Common myeloid progenitor, CD34-positive (primary cell): ENCODE measurements around the gene ALDH3B2.

ENCODE experiments used
- CTCF ChIA-PET: fragments of 350-600 bp; sonication (Branson Sonifier 250); formaldehyde crosslinking; loops from one replicate; lab custom pipeline; 2021; ENCODE audit warnings: antibody characterized with exemption; lab: Charles Lee
- POLR2A ChIA-PET: fragments of 350-600 bp; sonication (Branson Sonifier 250); formaldehyde crosslinking; loops from one replicate; lab custom pipeline; 2021; ENCODE audit warnings: antibody characterized with exemption; lab: Charles Lee
- DNase-seq, 3 donors: peaks; one replicate each; pipeline versions ENCODE4 v3.0.0 to v3.0.0-alpha.2; 2013
- H3K27ac ChIP-seq, 2 experiments: 1 replicate in 1 of 2; 2 replicates in 1 of 2; pipeline ENCODE4 v1.7.0; 2013; ENCODE audit warnings: inconsistent platforms in 2 of 2, low read length in 2 of 2, mild to moderate bottlenecking in 2 of 2, low read depth in 1 of 2, moderate library complexity in 1 of 2; ENCODE audit not compliant: severe bottlenecking in 2 of 2, insufficient read depth in 1 of 2, poor library complexity in 1 of 2
- H3K27me3 ChIP-seq, 5 experiments: replicated peaks in 2 of 5; 1 replicate in 3 of 5; 2 replicates in 2 of 5; pipeline versions ENCODE4 v1.6.1 to v1.7.0; 2013; ENCODE audit warnings: low read length in 4 of 5, mild to moderate bottlenecking in 2 of 5, moderate library complexity in 2 of 5, inconsistent platforms in 1 of 5; ENCODE audit not compliant: insufficient read depth in 5 of 5, control insufficient read depth in 4 of 5
- H3K36me3 ChIP-seq, 4 experiments: 1 replicate in 2 of 4; 2 replicates in 2 of 4; pipeline versions ENCODE4 v1.6.1 to v1.7.0; 2013; ENCODE audit warnings: low read length in 3 of 4, control low read depth in 1 of 4, mild to moderate bottlenecking in 1 of 4; ENCODE audit not compliant: control insufficient read depth in 4 of 4, insufficient read depth in 4 of 4
- H3K4me1 ChIP-seq, 4 experiments: 1 replicate in 3 of 4; 2 replicates in 1 of 4; pipeline versions ENCODE4 v1.6.1 to v1.7.1; 2013; ENCODE audit warnings: low read length in 3 of 4, mild to moderate bottlenecking in 3 of 4, control low read depth in 1 of 4, inconsistent platforms in 1 of 4, moderate library complexity in 1 of 4; ENCODE audit not compliant: control insufficient read depth in 4 of 4, insufficient read depth in 4 of 4; ENCODE audit errors: control extremely low read depth in 1 of 4
- H3K4me3 ChIP-seq, 7 experiments: 1 replicate in 4 of 7; 2 replicates in 3 of 7; pipeline versions ENCODE4 v1.5.1 to v1.7.0; 2013; ENCODE audit warnings: mild to moderate bottlenecking in 7 of 7, low read length in 6 of 7, moderate library complexity in 6 of 7, inconsistent platforms in 2 of 7, low read depth in 2 of 7, control low read depth in 1 of 7; ENCODE audit not compliant: insufficient read depth in 4 of 7, control insufficient read depth in 1 of 7; ENCODE audit errors: extremely low read depth in 1 of 7
- H3K9me3 ChIP-seq, 5 experiments: 1 replicate in 4 of 5; 2 replicates in 1 of 5; pipeline versions ENCODE4 v1.6.1 to v1.7.1; 2013; ENCODE audit warnings: low read length in 4 of 5, mild to moderate bottlenecking in 2 of 5, inconsistent platforms in 1 of 5, low read depth in 1 of 5, moderate library complexity in 1 of 5; ENCODE audit not compliant: control insufficient read depth in 4 of 5, insufficient read depth in 2 of 5; ENCODE audit errors: control extremely low read depth in 1 of 5
- WGBS: methylation state at CpG from one replicate; pipeline ENCODE4 v1.1.5; 2013; ENCODE audit not compliant: insufficient coverage; 5-methylcytosine and 5-hydroxymethylcytosine counted together

ALDH3B2 gene

GRCh38 chr11:67673358-67673757 is 1.1 kb downstream of the ALDH3B2 start:
- no peaks in the 10 kb centered on the region for H3K36me3 ChIP-seq
- H3K27me3 ChIP-seq: no peaks in the 10 kb centered on the region
- no peak overlapping the region for H3K27ac ChIP-seq
- POLR2A ChIA-PET: no interaction called here
- H3K4me1 ChIP-seq: no peaks in the 10 kb centered on the region
- CTCF ChIA-PET: interaction anchor here (2.7 kb wide), 1 partner anchor 18 kb away, joined by 11 read pairs; no protein-coding TSS in a partner anchor
- H3K4me3 ChIP-seq: no peak overlapping the region
- DNase-seq: no peak
- WGBS: 99% methylated on average over 6 of the region's 7 CpGs
- peaks cover 0 to 4% (median 0%) of the 10 kb centered on the region in 5 experiments for H3K9me3 ChIP-seq

GRCh38 chr11:67671211-67671520 is 3.3 kb downstream of the ALDH3B2 start:
- no peak overlapping the region for H3K4me3 ChIP-seq
- H3K36me3 ChIP-seq: no peaks in the 10 kb centered on the region
- 66% methylated on average over 5 of the region's 8 CpGs for WGBS
- H3K9me3 ChIP-seq: peaks cover 0 to 4% (median 0%) of the 10 kb centered on the region in 5 experiments
- DNase-seq: peak in 1 of 3 donors; percentile 55
- H3K27me3 ChIP-seq: no peaks in the 10 kb centered on the region
- CTCF ChIA-PET: interaction anchor here (0.7 to 2.3 kb wide), 2 partner anchors 10 to 39 kb away, joined by 3 to 8 read pairs; no protein-coding TSS in a partner anchor
- POLR2A ChIA-PET: no interaction called here
- no peak overlapping the region for H3K27ac ChIP-seq
- H3K4me1 ChIP-seq: no peaks in the 10 kb centered on the region

DNA sequence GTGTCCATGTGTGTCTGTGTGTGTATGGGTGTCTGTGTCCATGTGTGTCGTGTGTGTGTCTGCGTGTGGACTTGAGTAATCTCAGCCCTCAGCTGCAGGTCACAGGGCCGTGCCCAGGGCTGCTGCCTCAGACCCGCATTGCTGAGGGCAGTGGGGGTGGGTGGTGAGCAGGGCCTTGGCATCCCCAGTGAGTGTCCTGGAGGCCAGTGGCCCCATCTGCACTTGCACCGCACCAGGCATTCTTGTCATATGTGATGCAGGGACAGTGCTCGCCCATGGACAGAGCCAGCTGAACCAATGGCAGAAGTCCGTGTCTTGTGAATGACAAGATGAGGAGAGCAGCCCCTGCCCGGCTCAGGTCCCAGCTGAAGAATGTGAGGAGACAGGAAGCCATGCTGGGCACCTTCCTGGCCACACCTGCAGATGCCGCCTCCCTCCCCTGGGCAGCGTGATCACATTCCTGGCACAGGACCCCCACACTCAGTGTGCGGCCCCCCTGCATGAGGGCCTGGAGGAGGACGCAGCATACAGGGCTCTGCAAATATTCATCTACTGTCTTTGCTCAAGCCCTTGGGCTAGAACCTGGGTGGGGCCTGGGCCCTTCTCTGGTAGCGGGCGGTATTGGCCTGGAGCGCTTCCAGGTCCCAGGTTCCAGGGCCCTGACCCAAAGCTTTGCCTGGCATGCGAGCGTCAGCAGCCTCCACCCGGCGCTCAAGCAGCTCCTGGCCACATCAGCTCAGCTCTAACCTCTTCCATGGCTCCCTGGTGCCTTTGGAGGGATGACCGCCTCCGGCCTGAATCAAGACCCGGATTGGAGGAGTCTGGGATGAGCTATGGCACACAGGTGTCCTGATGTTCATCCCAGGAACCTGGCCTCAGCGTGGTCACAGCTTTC is 3.9 kb downstream of the ALDH3B2 start:
- H3K27ac ChIP-seq: no peak overlapping the region
- WGBS: 90% methylated on average over 18 of the region's 23 CpGs
- no peaks in the 10 kb centered on the region for H3K27me3 ChIP-seq
- no peak overlapping the region for H3K4me3 ChIP-seq
- ChIA-PET CTCF (interaction anchor here (0.7 to 2.3 kb wide), 2 partner anchors 9 to 39 kb away, joined by 3 to 8 read pairs; no protein-coding TSS in a partner anchor), POLR2A (no interaction called here)
- no peaks in the 10 kb centered on the region for H3K4me1 ChIP-seq
- no peaks in the 10 kb centered on the region for H3K36me3 ChIP-seq
- H3K9me3 ChIP-seq: no peaks in the 10 kb centered on the region
- no peak for DNase-seq

DNA sequence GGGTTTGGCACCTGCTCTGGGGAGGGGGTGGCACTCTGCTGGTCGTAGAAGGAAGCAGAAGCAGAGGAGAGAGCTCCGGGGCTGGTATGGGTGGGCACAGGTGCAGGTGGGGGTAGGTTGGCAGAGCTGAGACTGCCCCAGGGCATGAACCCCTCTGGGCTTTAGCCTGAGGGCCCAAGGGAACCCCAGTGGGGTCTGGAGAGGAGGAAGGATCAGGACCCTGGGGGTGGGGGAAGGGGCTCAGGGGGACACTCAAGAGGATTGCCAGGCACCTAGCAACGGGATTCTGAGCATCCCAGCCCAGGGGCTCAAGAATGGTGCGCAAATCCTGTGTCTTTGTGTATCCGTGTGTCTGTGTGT is 6.3 kb downstream of the ALDH3B2 start:
- ChIA-PET POLR2A (no interaction called here), CTCF (interaction anchor here (1.3 to 3.2 kb wide), 2 partner anchors 20 to 38 kb away, joined by 6 to 15 read pairs; partner anchors contain the start of gene NUDT8)
- no peaks in the 10 kb centered on the region for H3K4me1 ChIP-seq
- H3K36me3 ChIP-seq: no peaks in the 10 kb centered on the region
- H3K9me3 ChIP-seq: no peaks in the 10 kb centered on the region
- DNase-seq: no peak
- 63% methylated on average over 4 of the region's 5 CpGs for WGBS
- H3K27ac ChIP-seq: no peak overlapping the region
- no peaks in the 10 kb centered on the region for H3K27me3 ChIP-seq
- H3K4me3 ChIP-seq: no peak overlapping the region

DNA sequence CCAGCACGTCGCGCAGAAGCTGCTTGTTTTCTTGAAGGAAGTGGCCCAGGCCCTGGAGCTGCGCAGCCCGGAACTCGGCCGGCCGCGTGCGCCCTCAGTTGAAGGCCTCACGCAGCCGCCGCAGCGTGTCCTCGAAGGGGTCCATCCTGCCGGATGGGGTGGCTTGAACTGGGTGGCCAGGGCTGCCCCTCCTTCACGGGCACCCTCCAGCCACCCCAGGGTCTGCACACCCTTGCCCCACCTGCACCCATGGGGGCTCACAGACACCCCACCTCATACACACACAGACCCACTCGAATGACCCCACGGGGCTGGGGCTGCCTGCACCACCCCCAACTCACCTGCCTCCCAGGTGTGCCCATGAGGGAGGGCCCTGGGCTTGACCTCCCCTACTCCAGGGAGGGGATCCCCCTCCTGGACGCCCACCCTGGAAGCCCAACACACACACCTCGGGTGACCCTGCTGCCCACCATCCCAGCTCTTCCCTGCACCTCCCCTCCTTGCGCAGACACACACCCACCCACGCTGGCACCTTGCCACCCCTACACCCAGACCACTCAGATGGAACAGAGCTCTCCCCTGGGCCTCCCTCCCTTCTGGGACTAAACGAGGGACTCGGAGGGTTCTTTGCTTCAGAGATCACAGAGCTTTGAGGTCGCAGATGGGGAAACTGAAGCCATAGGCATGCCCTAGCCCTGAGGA is 6.8 kb downstream of the ALDH3B2 start:
- POLR2A ChIA-PET: no interaction called here
- no peaks in the 10 kb centered on the region for H3K36me3 ChIP-seq
- CTCF ChIA-PET: interaction anchor here (1.3 to 3.2 kb wide), 3 partner anchors 9 to 38 kb away, joined by 5 to 15 read pairs (median 6); partner anchors contain the start of gene NUDT8
- H3K4me1 ChIP-seq: no peaks in the 10 kb centered on the region
- no peak overlapping the region for H3K4me3 ChIP-seq
- H3K27ac ChIP-seq: no peak overlapping the region
- no peaks in the 10 kb centered on the region for H3K9me3 ChIP-seq
- no peaks in the 10 kb centered on the region for H3K27me3 ChIP-seq
- WGBS: 93% methylated on average over 13 of the region's 26 CpGs
- peak in 2 of 3 donors; percentile 33 to 38 for DNase-seq

GRCh38 chr11:67666676-67667489 is 7.5 kb downstream of the ALDH3B2 start:
- no peak for DNase-seq
- ChIA-PET CTCF (interaction anchor here (0.9 to 3.2 kb wide), 7 partner anchors 8 to 44 kb away, joined by 3 to 15 read pairs (median 5); partner anchors contain the start of gene NUDT8), POLR2A (no interaction called here)
- no peaks in the 10 kb centered on the region for H3K9me3 ChIP-seq
- no peak overlapping the region for H3K27ac ChIP-seq
- H3K4me1 ChIP-seq: no peaks in the 10 kb centered on the region
- H3K4me3 ChIP-seq: no peak overlapping the region
- WGBS: 85% methylated on average over 18 of the region's 20 CpGs
- no peaks in the 10 kb centered on the region for H3K27me3 ChIP-seq
- H3K36me3 ChIP-seq: no peaks in the 10 kb centered on the region
